ENCODE results near the gene SP7. TPM values are rescaled to one million over a fixed set of nuclear protein-coding genes. Genes with fewer than 3 reads are reported as not detected.
"Not testable (repeated sequence)": the region's sequence is repeated elsewhere in the genome, so short reads cannot be mapped to it uniquely, and the experiment has no call there.

The SP7 gene
- total and polyA plus RNA-seq, 8 donors: not detected

- peaks cover 3 to 36% (median 14%) of the 10 kb centered on the region in 4 donors for H3K4me1 ChIP-seq
- no peaks in the 10 kb centered on the region for H3K27me3 ChIP-seq
- intact Hi-C loops (cut with DNase I; ENCODE audit: low total_unique reads): no loop called here
- H3K9me3 ChIP-seq: no peaks in the 10 kb centered on the region
- TF ChIP-seq POLR2AphosphoS5 (IDR thresholded peaks at IDR 0.05) (no peak), POLR2A (IDR thresholded peaks at IDR 0.05) (no peak), EP300 (IDR thresholded peaks at IDR 0.05) (no peak), CTCF (IDR thresholded peaks at IDR 0.05) (no peak)
- DNase-seq: no peak
- no peaks in the 10 kb centered on the region for H3K36me3 ChIP-seq
- H3K27ac ChIP-seq: peak overlapping the region in 4 of 5 donors; percentile 14 to 76 (median 56)
- WGBS, 5 donors: 75 to 90% (median 82%) methylated on average over 4 of the region's 4 CpGs
- H3K4me3 ChIP-seq: no peak overlapping the region
Observed at GRCh38 chr12:53365245-53365904, 29.2 kb upstream of the SP7 start.

- H3K9me3 ChIP-seq; DNase-seq; H3K27me3 ChIP-seq; H3K4me3 ChIP-seq; intact Hi-C loops (cut with DNase I; ENCODE audit: low total_unique reads); H3K27ac ChIP-seq; H3K36me3 ChIP-seq: not testable (repeated sequence)
- H3K4me1 ChIP-seq: peaks cover 0 to 20% (median 3%) of the 10 kb centered on the region in 4 donors
- WGBS, 5 donors: 89 to 95% (median 95%) methylated on average over 10 of the region's 10 CpGs
Observed at GRCh38 chr12:53361638-53362037, 25.5 kb upstream of the SP7 start.

GRCh38 chr12:53358836-53359419 lies 22.8 kb upstream of the SP7 start:
- TF ChIP-seq EP300 (IDR thresholded peaks at IDR 0.05): no peak
- no peak for TF ChIP-seq POLR2AphosphoS5 (IDR thresholded peaks at IDR 0.05)
- no peak for TF ChIP-seq CTCF (IDR thresholded peaks at IDR 0.05)
- TF ChIP-seq POLR2A (IDR thresholded peaks at IDR 0.05): no peak
- no peaks in the 10 kb centered on the region for H3K4me1 ChIP-seq
- no peak overlapping the region for H3K27ac ChIP-seq
- intact Hi-C loops (cut with DNase I; ENCODE audit: low total_unique reads): no loop called here
- H3K4me3 ChIP-seq: no peak overlapping the region
- no peak for DNase-seq
- 82 to 91% (median 88%) methylated on average over 5 of the region's 5 CpGs for WGBS, 5 donors
- no peaks in the 10 kb centered on the region for H3K36me3 ChIP-seq
- no peaks in the 10 kb centered on the region for H3K27me3 ChIP-seq
- H3K9me3 ChIP-seq: no peaks in the 10 kb centered on the region

GRCh38 chr12:53355121-53355520 lies 19.0 kb upstream of the SP7 start:
- Histone ChIP-seq H3K36me3 (no peaks in the 10 kb centered on the region), H3K4me3 (no peak overlapping the region), H3K27ac (no peak overlapping the region), H3K27me3 (no peaks in the 10 kb centered on the region), H3K4me1 (peaks cover 0 to 11% (median 9%) of the 10 kb centered on the region in 4 donors), H3K9me3 (no peaks in the 10 kb centered on the region)
- TF ChIP-seq POLR2AphosphoS5 (IDR thresholded peaks at IDR 0.05) (no peak), EP300 (IDR thresholded peaks at IDR 0.05) (no peak), CTCF (IDR thresholded peaks at IDR 0.05) (no peak), POLR2A (IDR thresholded peaks at IDR 0.05) (no peak)
- intact Hi-C loops (cut with DNase I; ENCODE audit: low total_unique reads): no loop called here
- DNase-seq: peak in 1 of 2 donors; percentile 22
- 44 to 58% (median 47%) methylated on average over 3 of the region's 3 CpGs for WGBS, 5 donors

GRCh38 chr12:53353257-53353655 lies 17.1 kb upstream of the SP7 start:
- Histone ChIP-seq H3K4me3 (no peak overlapping the region), H3K9me3 (no peaks in the 10 kb centered on the region), H3K36me3 (no peaks in the 10 kb centered on the region), H3K27ac (peak overlapping the region in 2 of 5 donors; percentile 28 to 46), H3K27me3 (no peaks in the 10 kb centered on the region), H3K4me1 (peaks cover 0 to 11% (median 9%) of the 10 kb centered on the region in 4 donors)
- WGBS, 5 donors: 73 to 77% (median 74%) methylated on average over 5 of the region's 5 CpGs
- no peak for TF ChIP-seq EP300 (IDR thresholded peaks at IDR 0.05)
- no peak for TF ChIP-seq POLR2AphosphoS5 (IDR thresholded peaks at IDR 0.05)
- TF ChIP-seq CTCF (IDR thresholded peaks at IDR 0.05): no peak
- TF ChIP-seq POLR2A (IDR thresholded peaks at IDR 0.05): no peak
- intact Hi-C loops (cut with DNase I; ENCODE audit: low total_unique reads): loop anchor here (5.0 kb wide), 1 partner anchor 69 kb away; the partner anchor contains the start of gene AMHR2
- no peak for DNase-seq
